GM23248 (cell line): Measurements from ENCODE around the gene TIGD1.

Experiments
- EZH2 ChIP-seq: fragments of 200-600 bp; sonication (generic); IDR thresholded peaks from 2 replicates; pipeline ENCODE4 v1.6.1; 2018; ENCODE audit warnings: antibody characterized with exemption, mild to moderate bottlenecking; ENCODE audit not compliant: insufficient read depth, poor library complexity, severe bottlenecking
- EZH2phosphoT487 ChIP-seq: fragments of 200-600 bp; sonication (generic); IDR thresholded peaks from 2 replicates; pipeline ENCODE4 v1.6.1; 2018; ENCODE audit warnings: antibody characterized with exemption, moderate library complexity, mild to moderate bottlenecking, low read depth; ENCODE audit not compliant: insufficient read depth

DNA sequence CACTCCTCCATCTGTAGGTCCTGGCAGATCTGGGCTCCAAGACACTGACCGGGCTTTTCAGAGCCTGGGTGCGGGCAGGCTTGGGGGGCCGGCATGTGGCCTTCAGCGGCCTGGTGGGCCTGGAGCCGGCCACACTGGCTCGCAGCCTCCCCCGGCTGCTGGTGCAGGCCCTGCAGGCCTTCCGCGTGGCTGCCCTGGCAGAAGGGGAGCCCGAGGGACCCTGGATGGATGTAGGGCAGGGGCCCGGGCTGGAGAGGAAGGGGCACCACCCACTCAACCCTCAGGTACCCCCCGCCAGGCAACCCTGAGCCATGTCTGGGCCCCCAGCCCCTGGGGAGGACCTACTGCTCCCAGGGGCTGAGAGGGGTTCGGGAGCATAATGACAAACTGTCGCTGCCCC, 25.2 kb downstream of the TIGD1 start:
- TF ChIP-seq EZH2 = no peak
- TF ChIP-seq EZH2phosphoT487 = no peak
